ENCODE results near the gene OVAAL.

OVAAL gene

DNA sequence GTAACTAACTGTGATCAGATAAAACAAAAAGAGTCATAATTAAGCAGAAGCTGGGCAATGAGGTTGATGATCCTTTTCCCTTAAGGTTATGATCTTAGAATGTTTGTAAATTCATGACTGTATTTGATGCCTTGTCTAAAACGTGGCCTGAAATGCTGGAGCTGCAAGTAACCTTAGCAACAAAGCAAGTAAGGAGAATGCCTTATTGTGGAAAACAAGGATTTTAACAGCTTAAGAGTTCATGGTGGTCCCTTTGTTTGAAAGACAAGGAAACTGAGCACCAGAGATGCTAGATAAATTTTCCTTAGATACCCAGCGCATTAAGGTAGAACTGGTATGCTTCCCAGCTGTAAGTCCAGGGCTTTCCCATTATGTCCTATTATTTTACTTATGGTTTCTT is 47.4 kb downstream of the OVAAL start:
- DNase-seq (ENCODE audit: low read depth): no peak

- DNase-seq (ENCODE audit: low read depth): no peak
Observed at GRCh38 chr1:180609643-180610555, 51.1 kb downstream of the OVAAL start.

DNA sequence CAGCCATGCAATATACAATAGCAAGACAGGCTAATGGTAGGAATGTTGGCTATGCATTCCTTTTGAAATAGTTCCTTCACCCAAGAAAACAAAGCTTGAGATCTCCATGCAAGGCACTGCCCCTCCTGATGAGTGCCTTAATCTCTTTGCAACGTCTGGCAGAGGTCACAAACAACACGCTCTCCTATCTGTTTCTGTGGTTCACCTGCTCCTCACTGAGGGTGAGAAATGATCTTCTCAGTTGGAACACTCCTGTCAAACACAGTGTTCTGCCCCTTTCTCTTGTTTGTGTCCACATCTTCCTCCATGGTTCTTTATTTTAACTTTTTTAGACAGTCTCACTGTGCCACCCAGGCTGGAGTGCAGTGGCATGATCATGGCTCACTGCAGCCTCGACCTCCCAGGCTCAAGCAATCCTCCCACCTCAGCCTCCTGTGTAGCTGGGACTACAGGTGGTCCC is 51.8 kb downstream of the OVAAL start:
- DNase-seq (ENCODE audit: low read depth): peak; percentile 65

GRCh38 chr1:180611016-180611930 is 52.5 kb downstream of the OVAAL start:
- DNase-seq (ENCODE audit: low read depth): peak; percentile 91

DNA sequence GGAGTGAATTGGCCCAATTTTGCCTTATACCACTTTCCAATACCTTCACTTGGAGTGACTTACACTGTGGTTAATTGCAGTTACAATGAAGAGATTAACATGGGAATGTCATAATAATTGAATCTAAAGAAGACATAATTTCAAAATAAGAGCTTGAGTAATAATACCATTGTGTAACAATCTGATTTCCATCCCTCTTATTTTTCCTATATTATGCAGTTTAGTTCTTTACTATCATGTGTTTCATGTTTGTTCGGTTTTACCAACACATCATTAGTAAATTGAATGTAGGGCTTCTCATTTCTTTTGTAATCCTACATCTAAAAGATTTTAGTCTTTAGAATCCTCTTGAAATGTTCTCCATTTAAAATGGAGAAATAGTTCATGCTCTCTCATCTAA is 53.9 kb downstream of the OVAAL start:
- DNase-seq (ENCODE audit: low read depth): no peak

DNA sequence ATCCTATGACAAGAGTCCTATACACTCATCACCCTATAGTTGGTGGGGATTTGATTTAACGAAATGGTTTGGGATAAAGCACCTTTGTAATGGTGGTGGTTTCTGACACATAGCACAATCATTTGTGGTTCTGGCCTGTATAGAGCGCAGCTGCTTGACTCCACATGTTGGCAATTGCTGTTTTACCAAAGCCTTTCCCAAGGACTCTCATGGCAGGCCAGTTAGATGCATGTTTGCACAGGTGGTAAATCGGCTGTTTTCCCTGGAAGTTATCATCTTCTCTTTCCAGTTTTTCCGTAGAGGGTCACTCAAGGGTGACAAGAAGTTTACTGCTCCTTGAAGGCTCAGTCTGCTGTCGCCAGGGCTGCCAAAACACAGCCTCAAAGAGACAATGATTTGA is 56.0 kb downstream of the OVAAL start:
- DNase-seq (ENCODE audit: low read depth): no peak

DNA sequence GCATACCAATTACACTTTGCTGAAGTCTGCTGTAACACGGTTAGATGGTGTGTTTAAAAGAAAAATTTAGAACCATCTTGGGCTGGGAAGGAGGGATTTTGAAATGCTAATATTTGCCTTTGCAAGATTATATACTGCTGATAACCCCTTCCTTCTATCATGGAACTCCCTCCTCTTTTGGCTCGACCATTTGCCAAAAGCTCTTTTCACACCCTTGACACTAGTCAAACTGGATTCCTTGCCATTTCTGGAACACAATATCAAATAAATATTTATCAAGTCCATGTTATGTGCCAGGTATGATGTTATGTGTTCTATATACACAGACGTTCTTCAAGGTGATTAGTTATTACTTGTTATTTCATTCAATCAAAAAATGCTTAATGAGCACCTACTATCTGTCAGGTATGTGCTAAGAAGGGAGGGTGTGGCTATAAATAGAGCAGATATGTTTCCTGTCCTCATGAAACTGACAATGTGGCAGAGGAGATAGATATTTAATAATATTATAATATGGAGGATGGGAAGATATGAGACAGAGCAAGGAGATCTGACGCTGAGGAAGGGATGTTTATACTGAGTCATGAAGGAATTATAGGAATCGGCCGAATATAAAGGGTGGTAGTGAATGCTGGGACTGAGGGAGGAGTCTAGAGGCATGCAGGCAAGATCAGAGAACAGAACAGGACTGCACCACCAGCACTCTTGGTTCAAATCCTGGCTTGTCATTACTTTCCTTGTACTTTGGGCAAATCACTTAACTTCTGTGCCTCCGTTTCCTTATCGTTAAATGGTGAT is 56.9 kb downstream of the OVAAL start:
- DNase-seq (ENCODE audit: low read depth): no peak
